K562 (cell line): ENCODE measurements around the gene BTBD16. TPM values are rescaled to one million over a fixed set of nuclear protein-coding genes. Genes with fewer than 3 reads are reported as not detected.

ENCODE experiments used
- ATAC-seq: fragments of 200-7000 bp; cut with Tn5 transposase; 3 replicates; pipeline ENCODE4 v1.9.1; 2020; ENCODE audit warnings: moderate library complexity
- BruUV-seq: library from RNA; stranded (reverse); fragments of 400-500 nt; replicated peaks from 2 replicates; lab custom pipeline; 2021; lab: Mats Ljungman, UMichigan
- CTCF ChIA-PET: fragments of 300-600 bp; formaldehyde crosslinking; extraction: SDS; loops from one replicate; lab custom pipeline; 2021; ENCODE audit warnings: low intra/inter-chr PET ratio; lab: Yijun Ruan, JAX
- POLR2A ChIA-PET: fragments of 300-600, 350-650 bp; sonication (Branson Sonifier 250); formaldehyde crosslinking; extraction: SDS; loops from one replicate; lab custom pipeline; 2021; ENCODE audit warnings: antibody characterized with exemption, inconsistent platforms; lab: Yijun Ruan, JAX
- DNase-seq, 4 experiments: peaks; one replicate each; pipeline versions ENCODE4 v3.0.0 to v3.0.0-alpha.2; 2011 to 2018; ENCODE audit warnings: low spot score in 3 of 4, mixed read lengths in 3 of 4; ENCODE audit errors: extremely low read depth in 1 of 4
- FAIRE-seq: peaks from 2 replicates; lab custom pipeline; 2011; peaks lifted over from hg19 to GRCh38; lab: Jason Lieb, UNC
- H2AFZ ChIP-seq: 2 replicates; pipeline ENCODE4 v1.6.0; 2011; ENCODE audit warnings: low read depth, low read length, control low read depth, inconsistent platforms
- H3K27ac ChIP-seq: fragments of 200-600 bp; 3 replicates; pipeline ENCODE4 v1.8.0; 2011; ENCODE audit warnings: low read depth, mild to moderate bottlenecking, control low read depth, inconsistent platforms, low read length, moderate library complexity, mixed read lengths; ENCODE audit errors: extremely low read depth
- H3K27me3 ChIP-seq, 2 experiments: fragments of 300-600 bp in 1 of 2; 2 replicates in 1 of 2; 3 replicates in 1 of 2; pipeline versions ENCODE4 v1.6.0 to v1.8.0; 2011; ENCODE audit warnings: inconsistent platforms in 2 of 2, low read length in 2 of 2, mild to moderate bottlenecking in 1 of 2, mixed read lengths in 1 of 2, moderate library complexity in 1 of 2; ENCODE audit not compliant: control insufficient read depth in 2 of 2, insufficient read depth in 2 of 2
- H3K36me3 ChIP-seq: fragments of 300-600 bp; 3 replicates; pipeline ENCODE4 v1.8.0; 2011; ENCODE audit warnings: mild to moderate bottlenecking, low read length, inconsistent platforms; ENCODE audit not compliant: control insufficient read depth, insufficient read depth
- H3K4me1 ChIP-seq, 2 experiments: fragments of 200-600 bp in 1 of 2; replicated peaks in 1 of 2; 2 replicates in 1 of 2; 3 replicates in 1 of 2; pipeline versions ENCODE4 v1.5.1 to v1.8.0; 2011; ENCODE audit warnings: inconsistent platforms in 2 of 2, low read length in 2 of 2, mild to moderate bottlenecking in 1 of 2, mixed read lengths in 1 of 2, moderate library complexity in 1 of 2; ENCODE audit not compliant: control insufficient read depth in 2 of 2, insufficient read depth in 2 of 2
- H3K4me2 ChIP-seq: 2 replicates; pipeline ENCODE4 v1.6.1; 2011; ENCODE audit warnings: low read length, control low read depth, inconsistent platforms, mixed read lengths; ENCODE audit not compliant: insufficient read depth
- H3K4me3 ChIP-seq: fragments of 200-600 bp; sonication (generic), shearing (Covaris generic); 2 replicates; pipeline ENCODE4 v1.5.1; 2016; ENCODE audit warnings: control low read depth, inconsistent platforms
- H3K79me2 ChIP-seq: fragments of 200-600 bp; 3 replicates; pipeline ENCODE4 v1.8.0; 2011; ENCODE audit warnings: low read length, inconsistent platforms; ENCODE audit not compliant: control insufficient read depth, insufficient read depth
- H3K9ac ChIP-seq, 2 experiments: 2 replicates each; pipeline versions ENCODE4 v1.6.0 to v1.6.1; 2011; ENCODE audit warnings: low read depth in 2 of 2, low read length in 2 of 2, control low read depth in 1 of 2, inconsistent platforms in 1 of 2, mild to moderate bottlenecking in 1 of 2, mixed read lengths in 1 of 2; ENCODE audit not compliant: insufficient read depth in 1 of 2
- H3K9me1 ChIP-seq: one replicate; pipeline ENCODE4 v1.6.0; 2011; ENCODE audit warnings: inconsistent platforms, mild to moderate bottlenecking, low read length, moderate library complexity; ENCODE audit not compliant: control insufficient read depth, insufficient read depth
- H3K9me3 ChIP-seq: replicated peaks from 2 replicates; pipeline ENCODE4 v1.5.1; 2011; ENCODE audit warnings: low read depth, low read length, inconsistent platforms; ENCODE audit not compliant: control insufficient read depth, insufficient read depth
- H4K20me1 ChIP-seq: replicated peaks from 2 replicates; pipeline ENCODE4 v1.6.1; 2011; ENCODE audit warnings: low read length, inconsistent platforms, mixed read lengths; ENCODE audit not compliant: control insufficient read depth, insufficient read depth
- ELF1 ChIP-seq: fragments of 200-800 bp; sonication (Bioruptor generic); IDR thresholded peaks from 2 replicates; pipeline ENCODE4 v1.6.1; 2016; ENCODE audit warnings: missing genetic modification characterization, missing compliant biosample characterization
- FOXA3 ChIP-seq, 2 experiments: fragments of 450-650 bp in 1 of 2; sonication (generic) in 1 of 2; formaldehyde crosslinking; IDR thresholded peaks in 1 of 2; conservative IDR thresholded peaks in 1 of 2; 2 replicates each; pipeline versions ENCODE4 v1.4.0 to v1.8.0; 2020 to 2022; ENCODE audit warnings: mild to moderate bottlenecking in 2 of 2, missing genetic modification reagents in 1 of 2
- MCM7 ChIP-seq, 2 experiments: fragments of 450-650 bp; IDR thresholded peaks; 2 replicates each; pipeline ENCODE4 v1.6.1; 2016 to 2018
- NR3C1 ChIP-seq: sonication (generic); formaldehyde crosslinking; IDR thresholded peaks from 2 replicates; pipeline ENCODE4 v1.8.1; 2022; ENCODE audit warnings: missing genetic modification reagents
- SETDB1 ChIP-seq: IDR thresholded peaks from one replicate; pipeline ENCODE4 v1.6.1; 2012; ENCODE audit warnings: low read length, control low read depth, inconsistent platforms
- SMARCB1 ChIP-seq: IDR thresholded peaks from 2 replicates; pipeline ENCODE4 v1.6.1; 2011; ENCODE audit warnings: improper control_type of control experiment, low read depth; ENCODE audit not compliant: insufficient read length
- ZC3H11A ChIP-seq: IDR thresholded peaks from 2 replicates; pipeline ENCODE4 v1.6.1; 2012; ENCODE audit warnings: low read depth, low read length, improper control_type of control experiment
- ZNF311 ChIP-seq: fragments of 250-450 bp; sonication (Bioruptor Pico); IDR thresholded peaks from 2 replicates; pipeline ENCODE4 v1.4.0; 2020; ENCODE audit warnings: mild to moderate bottlenecking, moderate library complexity
- ZNF668 ChIP-seq: fragments of 250-450 bp; sonication (Bioruptor Pico); IDR thresholded peaks from 2 replicates; pipeline ENCODE4 v1.8.0; 2022; ENCODE audit warnings: mild to moderate bottlenecking, inconsistent platforms
- WGBS: fragments of 100-300 bp; shearing (Covaris generic); methylation state at CpG from one replicate; pipeline ENCODE4 v1.1.6; 2016; ENCODE audit warnings: low coverage, mixed read lengths; ENCODE audit not compliant: insufficient coverage; ENCODE audit errors: missing lambda C conversion rate; 5-methylcytosine and 5-hydroxymethylcytosine counted together
- in situ Hi-C: fragments of 300-500 bp; cut with MboI; formaldehyde crosslinking; loops from 4 replicates; pipeline ENCODE4 v1.15.0; 2018; ENCODE audit warnings: inconsistent platforms, mixed read lengths
- intact Hi-C: fragments of 100-400 bp; cut with micrococcal nuclease; formaldehyde crosslinking; loops from 2 replicates; pipeline ENCODE4 v1.14.2; 2022
- polyA plus RNA-seq, 8 experiments: library from polyadenylated mRNA; depleted of rRNA in 4 of 8; stranded (reverse) in 5 of 8; unstranded in 3 of 8; fragments of >200 nt; fragmentation: Nextera tagmentation in 2 of 8; fragmentation: Illumina TruSeq in 1 of 8; extraction: Ambion mirVana in 2 of 8; extraction: Trizol in 1 of 8; gene quantifications; 2 replicates each; pipeline versions ENCODE4 v1.2.1 to v1.2.3, GENCODE V29; 2011 to 2014; ENCODE audit warnings: inconsistent platforms in 1 of 8, missing spikeins in 1 of 8
- total RNA-seq, 7 experiments: library from RNA; depleted of rRNA in 6 of 7; stranded (reverse); fragments of >200 nt in 6 of 7; fragmentation: Illumina TruSeq in 2 of 7; extraction: Trizol in 2 of 7; gene quantifications; 2 replicates each; pipeline versions ENCODE4 v1.2.1 to v1.2.3, GENCODE V29; 2011 to 2021; ENCODE audit warnings: low replicate concordance in 1 of 7
- TF ChIP-seq, protein P1 (sequence below): fragments of 200-400 bp; formaldehyde crosslinking; IDR thresholded peaks from 2 replicates; pipeline ENCODE4 v1.6.1; 2017; ENCODE audit warnings: mild to moderate bottlenecking, low read depth, low read length, moderate library complexity
- TF ChIP-seq, protein P2 (sequence below): fragments of 250-450 bp; sonication (Bioruptor Pico); IDR thresholded peaks from 2 replicates; pipeline ENCODE4 v1.8.0; 2022; ENCODE audit warnings: inconsistent platforms, mild to moderate bottlenecking, moderate library complexity, borderline replicate concordance
- TF ChIP-seq, protein P3 (sequence below): fragments of 450-650 bp; formaldehyde crosslinking; conservative IDR thresholded peaks from 2 replicates; pipeline ENCODE4 v1.4.0; 2022; ENCODE audit warnings: mild to moderate bottlenecking, missing genetic modification characterization
- TF ChIP-seq, protein P4 (sequence below), 2 experiments: IDR thresholded peaks; 2 replicates each; pipeline ENCODE4 v1.6.1; 2011; ENCODE audit warnings: borderline replicate concordance in 1 of 2, control low read depth in 1 of 2, low read depth in 1 of 2, low read length in 1 of 2, mild to moderate bottlenecking in 1 of 2, mixed read lengths in 1 of 2, moderate library complexity in 1 of 2; ENCODE audit not compliant: insufficient read depth in 1 of 2, insufficient read length in 1 of 2, poor library complexity in 1 of 2, severe bottlenecking in 1 of 2; ENCODE audit errors: extremely low read depth in 1 of 2

The BTBD16 gene
- total and polyA plus RNA-seq, 9 of the 15 experiments (the other 6 are each of a cell fraction or from before 2014, with no cell fraction given), result 0.11 TPM; not detected in 8

DNA sequence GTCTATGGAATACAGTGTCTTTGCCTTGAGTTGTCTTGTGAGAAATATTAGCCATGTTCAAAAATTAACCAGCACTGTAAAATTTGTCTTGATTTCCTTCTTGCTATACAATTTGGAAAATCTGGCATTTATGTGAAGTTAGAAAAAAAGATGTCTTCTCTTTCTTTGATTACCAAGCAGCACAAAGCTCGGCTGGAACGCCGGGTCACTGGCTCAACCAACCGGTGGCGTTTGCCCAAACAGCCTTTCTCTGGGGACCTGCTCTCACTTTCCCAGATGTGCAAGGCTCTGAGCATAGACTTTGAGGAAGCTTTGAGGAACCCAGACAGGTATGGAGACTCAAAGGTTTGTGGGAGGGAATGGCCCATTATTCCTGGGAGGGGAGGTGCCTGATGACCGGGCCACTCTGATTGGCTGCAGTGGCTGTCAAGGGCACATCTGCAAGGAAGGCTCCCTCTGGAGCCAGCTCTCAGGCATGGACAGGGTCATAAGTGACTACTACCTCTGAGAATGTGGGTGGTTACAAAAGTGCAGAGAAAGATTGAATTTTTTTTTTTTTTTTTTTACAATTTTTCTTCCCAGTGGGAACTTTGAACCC lies 5.6 kb downstream of the BTBD16 start (continued):
- TF ChIP-seq, protein P1, sequence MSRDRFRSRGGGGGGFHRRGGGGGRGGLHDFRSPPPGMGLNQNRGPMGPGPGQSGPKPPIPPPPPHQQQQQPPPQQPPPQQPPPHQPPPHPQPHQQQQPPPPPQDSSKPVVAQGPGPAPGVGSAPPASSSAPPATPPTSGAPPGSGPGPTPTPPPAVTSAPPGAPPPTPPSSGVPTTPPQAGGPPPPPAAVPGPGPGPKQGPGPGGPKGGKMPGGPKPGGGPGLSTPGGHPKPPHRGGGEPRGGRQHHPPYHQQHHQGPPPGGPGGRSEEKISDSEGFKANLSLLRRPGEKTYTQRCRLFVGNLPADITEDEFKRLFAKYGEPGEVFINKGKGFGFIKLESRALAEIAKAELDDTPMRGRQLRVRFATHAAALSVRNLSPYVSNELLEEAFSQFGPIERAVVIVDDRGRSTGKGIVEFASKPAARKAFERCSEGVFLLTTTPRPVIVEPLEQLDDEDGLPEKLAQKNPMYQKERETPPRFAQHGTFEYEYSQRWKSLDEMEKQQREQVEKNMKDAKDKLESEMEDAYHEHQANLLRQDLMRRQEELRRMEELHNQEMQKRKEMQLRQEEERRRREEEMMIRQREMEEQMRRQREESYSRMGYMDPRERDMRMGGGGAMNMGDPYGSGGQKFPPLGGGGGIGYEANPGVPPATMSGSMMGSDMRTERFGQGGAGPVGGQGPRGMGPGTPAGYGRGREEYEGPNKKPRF, result no peak
- no peak for TF ChIP-seq SETDB1
- TF ChIP-seq, all 486 proteins: peak for 3

DNA sequence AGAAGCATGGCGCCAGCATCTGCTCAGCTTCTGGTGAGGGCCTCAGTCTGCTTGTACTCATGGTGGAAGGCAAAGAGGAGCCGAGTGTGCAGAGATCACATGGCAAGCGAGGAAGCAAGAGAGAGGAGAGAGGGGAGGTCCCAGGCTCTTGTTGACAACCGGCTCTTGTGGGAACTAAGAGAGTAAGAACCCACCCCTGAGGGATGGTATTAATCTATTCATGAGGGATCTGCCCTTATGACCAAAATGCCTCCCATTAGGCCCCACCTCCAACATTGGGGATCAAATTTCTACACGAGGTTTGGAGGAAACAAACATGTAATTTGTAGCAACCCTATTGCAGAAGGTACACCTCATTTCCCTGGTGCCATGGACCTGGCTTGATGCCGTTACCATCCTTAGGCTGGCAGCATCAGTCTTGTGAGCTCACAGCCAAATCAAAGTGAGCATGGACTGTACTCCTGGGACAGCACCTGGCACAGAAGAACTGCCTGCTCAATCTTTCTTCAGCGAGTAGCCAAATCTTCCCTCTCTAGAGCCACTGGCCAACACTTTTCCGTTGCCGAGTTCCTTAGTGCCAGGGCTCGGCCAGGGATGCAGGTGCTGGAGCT lies 6.5 kb downstream of the BTBD16 start:
- no TSS peak for BruUV-seq
- H3K9me1 ChIP-seq, result no peaks in the 10 kb centered on the region
- CTCF ChIA-PET, result no interaction called here
- H3K27ac ChIP-seq, result no peak overlapping the region
- no peak for DNase-seq
- H3K4me3 ChIP-seq, result no peak overlapping the region
- H3K9me3 ChIP-seq, result no peaks in the 10 kb centered on the region
- intact Hi-C loops (loop anchor here (5.0 kb wide), 1 partner anchor 290 kb away; no protein-coding TSS in a partner anchor), in situ Hi-C loops (no loop called here)
- POLR2A ChIA-PET, result no interaction called here
- no peaks in the 10 kb centered on the region for H3K36me3 ChIP-seq
- no peaks in the 10 kb centered on the region for H3K79me2 ChIP-seq
- ATAC-seq, result no peak
- H3K9ac ChIP-seq, result no peak overlapping the region
- no peaks in the 10 kb centered on the region; a peak in 1 of 5 replicates for H3K27me3 ChIP-seq
- H4K20me1 ChIP-seq, result no peaks in the 10 kb centered on the region; the same call in 1 of the 2 replicates
- no peak overlapping the region for H3K4me2 ChIP-seq
- no peak overlapping the region for H2AFZ ChIP-seq
- no peak for FAIRE-seq
- WGBS, result 2% methylated on average over 8 of the region's 10 CpGs
- H3K4me1 ChIP-seq, result no peaks in the 10 kb centered on the region
- TF ChIP-seq NR3C1 (no peak), ZNF668 (CRISPR knock-in tag) (no peak), MCM7 (IDR thresholded peaks at IDR 0.05) (no peak), ELF1 (no peak), FOXA3 (CRISPR knock-in tag; conservative IDR thresholded peaks at IDR 0.05 in 1 of 2, IDR thresholded peaks at IDR 0.05 in 1 of 2) (no peak), ZC3H11A (no peak), ZNF311 (no peak), SMARCB1 (no peak)
- TF ChIP-seq, protein P2, sequence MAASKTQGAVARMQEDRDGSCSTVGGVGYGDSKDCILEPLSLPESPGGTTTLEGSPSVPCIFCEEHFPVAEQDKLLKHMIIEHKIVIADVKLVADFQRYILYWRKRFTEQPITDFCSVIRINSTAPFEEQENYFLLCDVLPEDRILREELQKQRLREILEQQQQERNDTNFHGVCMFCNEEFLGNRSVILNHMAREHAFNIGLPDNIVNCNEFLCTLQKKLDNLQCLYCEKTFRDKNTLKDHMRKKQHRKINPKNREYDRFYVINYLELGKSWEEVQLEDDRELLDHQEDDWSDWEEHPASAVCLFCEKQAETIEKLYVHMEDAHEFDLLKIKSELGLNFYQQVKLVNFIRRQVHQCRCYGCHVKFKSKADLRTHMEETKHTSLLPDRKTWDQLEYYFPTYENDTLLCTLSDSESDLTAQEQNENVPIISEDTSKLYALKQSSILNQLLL, result no peak
- TF ChIP-seq, protein P3, sequence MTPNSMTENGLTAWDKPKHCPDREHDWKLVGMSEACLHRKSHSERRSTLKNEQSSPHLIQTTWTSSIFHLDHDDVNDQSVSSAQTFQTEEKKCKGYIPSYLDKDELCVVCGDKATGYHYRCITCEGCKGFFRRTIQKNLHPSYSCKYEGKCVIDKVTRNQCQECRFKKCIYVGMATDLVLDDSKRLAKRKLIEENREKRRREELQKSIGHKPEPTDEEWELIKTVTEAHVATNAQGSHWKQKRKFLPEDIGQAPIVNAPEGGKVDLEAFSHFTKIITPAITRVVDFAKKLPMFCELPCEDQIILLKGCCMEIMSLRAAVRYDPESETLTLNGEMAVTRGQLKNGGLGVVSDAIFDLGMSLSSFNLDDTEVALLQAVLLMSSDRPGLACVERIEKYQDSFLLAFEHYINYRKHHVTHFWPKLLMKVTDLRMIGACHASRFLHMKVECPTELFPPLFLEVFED (CRISPR knock-in tag), result no peak
- TF ChIP-seq, protein P4, sequence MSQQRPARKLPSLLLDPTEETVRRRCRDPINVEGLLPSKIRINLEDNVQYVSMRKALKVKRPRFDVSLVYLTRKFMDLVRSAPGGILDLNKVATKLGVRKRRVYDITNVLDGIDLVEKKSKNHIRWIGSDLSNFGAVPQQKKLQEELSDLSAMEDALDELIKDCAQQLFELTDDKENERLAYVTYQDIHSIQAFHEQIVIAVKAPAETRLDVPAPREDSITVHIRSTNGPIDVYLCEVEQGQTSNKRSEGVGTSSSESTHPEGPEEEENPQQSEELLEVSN (IDR thresholded peaks at IDR 0.05; ENCODE audit: borderline replicate concordance in 1 of 2, extremely low read depth in 1 of 2, insufficient read depth in 1 of 2, insufficient read length in 1 of 2, low read depth in 1 of 2, low read length in 1 of 2, poor library complexity in 1 of 2, severe bottlenecking in 1 of 2), result no peak
